HG03432 (cell line): ENCODE measurements around the gene TAS2R31.

Experiments used
- ATAC-seq: cut with Tn5 transposase; IDR thresholded peaks from one replicate; pipeline ENCODE4 v1.9.1; 2021; ENCODE audit warnings: mild to moderate bottlenecking, moderate library complexity; ENCODE audit not compliant: unreplicated experiment

Gene TAS2R31

DNA sequence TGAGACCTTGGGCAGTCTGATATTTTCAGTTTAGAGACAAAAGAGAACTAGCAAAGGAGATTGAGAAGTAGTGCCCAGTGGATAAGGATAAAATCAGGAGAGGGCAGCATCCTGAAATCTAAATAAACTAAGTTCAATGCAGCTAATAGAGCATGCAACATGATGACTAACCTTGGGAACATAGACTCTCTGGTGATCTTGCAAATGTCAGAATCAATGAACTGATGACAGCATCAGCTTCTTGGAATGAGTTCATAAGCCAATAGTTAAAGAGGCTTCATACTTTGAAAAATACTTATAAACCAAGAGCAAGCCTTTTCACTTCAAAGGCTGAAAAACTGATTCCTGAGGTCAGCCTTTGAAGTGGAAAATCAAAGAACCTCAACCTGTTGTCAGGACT is 17.0 kb downstream of the TAS2R31 start:
- ATAC-seq: no peak

- no peak for ATAC-seq
Measured at GRCh38 chr12:11007608-11008007, 23.6 kb downstream of the TAS2R31 start.

GRCh38 chr12:10998204-10998603 is 33.0 kb downstream of the TAS2R31 start, which contains the start of gene TAS2R20:
Gene TAS2R20 (minus strand): TSS chr12:10998304. CDS start chr12:10997875, 429 bp downstream.
- no peak for ATAC-seq

- no peak for ATAC-seq
Measured at GRCh38 chr12:10994307-10994706, 36.9 kb downstream of the TAS2R31 start.

DNA sequence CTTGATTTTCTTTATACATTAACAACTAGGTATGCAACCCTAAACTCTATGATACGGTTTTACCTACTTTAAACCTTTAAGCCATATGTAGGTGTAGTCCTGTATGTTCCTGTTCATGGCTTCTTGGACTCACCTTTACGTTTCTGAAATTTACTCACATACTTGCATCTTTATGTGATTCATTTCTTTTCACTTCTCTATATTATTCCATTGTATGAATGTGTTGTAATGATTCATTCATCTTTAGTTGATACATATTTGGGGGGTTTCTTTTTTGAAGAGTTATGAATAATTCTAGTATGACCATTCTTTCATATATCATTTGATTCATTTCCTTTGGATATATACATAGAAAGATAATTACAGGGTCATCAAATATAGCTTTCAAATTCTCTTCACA is 42.1 kb downstream of the TAS2R31 start:
- ATAC-seq: no peak

- no peak for ATAC-seq
Measured at GRCh38 chr12:10986812-10987211, 44.4 kb downstream of the TAS2R31 start, which contains the start of gene TAS2R50. Gene TAS2R50 (minus strand): TSS chr12:10986912. CDS start chr12:10986860, 52 bp downstream.

DNA sequence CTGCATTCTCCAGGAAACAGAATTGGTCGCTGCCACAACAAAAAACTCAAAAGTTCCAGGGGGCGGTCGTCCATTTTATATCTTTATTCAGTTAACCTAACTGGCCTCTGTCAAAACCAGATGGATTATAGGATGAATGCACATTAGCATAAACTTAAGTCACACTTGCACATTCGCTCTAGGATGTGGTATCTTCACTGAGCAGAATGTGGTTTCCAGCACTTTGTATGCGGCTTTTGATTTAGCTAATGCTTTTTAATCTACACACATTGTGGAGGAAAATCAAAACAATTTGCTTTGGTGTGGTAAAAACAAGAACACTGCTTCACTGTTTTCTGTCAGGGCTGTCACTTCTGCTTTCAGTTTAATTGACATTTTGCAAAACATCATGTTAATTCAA is 49.0 kb downstream of the TAS2R31 start:
- ATAC-seq: no peak
